Measurements from ENCODE around the gene SPTB.
"Not testable (repeated sequence)": the region's sequence is repeated elsewhere in the genome, so short reads cannot be mapped to it uniquely, and the experiment has no call there.

Gene SPTB

GRCh38 chr14:64879635-64880220 lies at the start of gene SPTB:
SPTB (minus strand) TSS chr14:64879907; CDS start chr14:64823094, 56,813 bp downstream.
- DNase-seq (ENCODE audit: low spot score): no peak

- no peak for DNase-seq (ENCODE audit: low spot score)
These were observed 49.3 kb upstream of the SPTB start for GRCh38 chr14:64929014-64929359.

- no peak for DNase-seq (ENCODE audit: low spot score)
These were observed 48.7 kb upstream of the SPTB start for GRCh38 chr14:64928239-64929013.

- DNase-seq (ENCODE audit: low spot score): no peak
These were observed 47.3 kb upstream of the SPTB start for GRCh38 chr14:64927031-64927430.

- no peak for DNase-seq (ENCODE audit: low spot score)
These were observed 46.8 kb upstream of the SPTB start for GRCh38 chr14:64926398-64926995.

GRCh38 chr14:64923015-64923414 lies 43.3 kb upstream of the SPTB start:
- DNase-seq (ENCODE audit: low spot score): no peak

- DNase-seq (ENCODE audit: low spot score): no peak
These were observed 40.8 kb upstream of the SPTB start for GRCh38 chr14:64920465-64920864.

GRCh38 chr14:64919618-64920017 lies 39.9 kb upstream of the SPTB start:
- no peak for DNase-seq (ENCODE audit: low spot score)

- no peak for DNase-seq (ENCODE audit: low spot score)
These were observed 39.5 kb upstream of the SPTB start for GRCh38 chr14:64919215-64919614.

GRCh38 chr14:64918216-64918615 lies 38.5 kb upstream of the SPTB start:
- DNase-seq (ENCODE audit: low spot score): peak; percentile 25

GRCh38 chr14:64915797-64916196 lies 36.1 kb upstream of the SPTB start:
- DNase-seq (ENCODE audit: low spot score): no peak

GRCh38 chr14:64915029-64915424 lies 35.3 kb upstream of the SPTB start:
- DNase-seq (ENCODE audit: low spot score): no peak

- peak; percentile 98 for DNase-seq (ENCODE audit: low spot score)
These were observed 34.7 kb upstream of the SPTB start, which contains the start of gene CHURC1 for GRCh38 chr14:64914237-64915028. CHURC1 (plus strand) TSS chr14:64914455; CDS start chr14:64914496, 41 bp downstream.

GRCh38 chr14:64913477-64913876 lies 33.8 kb upstream of the SPTB start:
- not testable (repeated sequence) for DNase-seq (ENCODE audit: low spot score)

GRCh38 chr14:64912261-64912660 lies 32.6 kb upstream of the SPTB start:
- no peak for DNase-seq (ENCODE audit: low spot score)

GRCh38 chr14:64910847-64911495 lies 31.3 kb upstream of the SPTB start:
- peak; percentile 18 for DNase-seq (ENCODE audit: low spot score)

- no peak for DNase-seq (ENCODE audit: low spot score)
These were observed 26.3 kb upstream of the SPTB start for GRCh38 chr14:64906022-64906421.

GRCh38 chr14:64899958-64900357 lies 20.3 kb upstream of the SPTB start:
- DNase-seq (ENCODE audit: low spot score): no peak

- DNase-seq (ENCODE audit: low spot score): peak; percentile 54
These were observed 12.2 kb upstream of the SPTB start for GRCh38 chr14:64891839-64892375.

- no peak for DNase-seq (ENCODE audit: low spot score)
These were observed 11.6 kb upstream of the SPTB start for GRCh38 chr14:64891173-64891838.

- DNase-seq (ENCODE audit: low spot score): no peak
These were observed 9.6 kb upstream of the SPTB start for GRCh38 chr14:64889352-64889751.
